K562 (cell line): ENCODE measurements around the gene SMIM41. TPM values are rescaled to one million over a fixed set of nuclear protein-coding genes. Genes with fewer than 3 reads are reported as not detected.
A peak's percentile ranks its signal among the peaks of the same experiment; 100 is the strongest.

Source experiments
- ATAC-seq: fragments of 200-7000 bp; cut with Tn5 transposase; 3 replicates; pipeline ENCODE4 v1.9.1; 2020; ENCODE audit warnings: moderate library complexity
- BruUV-seq: library from RNA; stranded (reverse); fragments of 400-500 nt; replicated peaks from 2 replicates; lab custom pipeline; 2021; lab: Mats Ljungman, UMichigan
- CTCF ChIA-PET: fragments of 300-600 bp; formaldehyde crosslinking; extraction: SDS; loops from one replicate; lab custom pipeline; 2021; ENCODE audit warnings: low intra/inter-chr PET ratio; lab: Yijun Ruan, JAX
- POLR2A ChIA-PET: fragments of 300-600, 350-650 bp; sonication (Branson Sonifier 250); formaldehyde crosslinking; extraction: SDS; loops from one replicate; lab custom pipeline; 2021; ENCODE audit warnings: antibody characterized with exemption, inconsistent platforms; lab: Yijun Ruan, JAX
- DNase-seq, 4 experiments: peaks; one replicate each; pipeline versions ENCODE4 v3.0.0 to v3.0.0-alpha.2; 2011 to 2018; ENCODE audit warnings: low spot score in 3 of 4, mixed read lengths in 3 of 4; ENCODE audit errors: extremely low read depth in 1 of 4
- FAIRE-seq: peaks from 2 replicates; lab custom pipeline; 2011; peaks lifted over from hg19 to GRCh38; lab: Jason Lieb, UNC
- H2AFZ ChIP-seq: 2 replicates; pipeline ENCODE4 v1.6.0; 2011; ENCODE audit warnings: low read depth, low read length, control low read depth, inconsistent platforms
- H3K27ac ChIP-seq: fragments of 200-600 bp; 3 replicates; pipeline ENCODE4 v1.8.0; 2011; ENCODE audit warnings: low read depth, mild to moderate bottlenecking, control low read depth, inconsistent platforms, low read length, moderate library complexity, mixed read lengths; ENCODE audit errors: extremely low read depth
- H3K27me3 ChIP-seq, 2 experiments: fragments of 300-600 bp in 1 of 2; 2 replicates in 1 of 2; 3 replicates in 1 of 2; pipeline versions ENCODE4 v1.6.0 to v1.8.0; 2011; ENCODE audit warnings: inconsistent platforms in 2 of 2, low read length in 2 of 2, mild to moderate bottlenecking in 1 of 2, mixed read lengths in 1 of 2, moderate library complexity in 1 of 2; ENCODE audit not compliant: control insufficient read depth in 2 of 2, insufficient read depth in 2 of 2
- H3K36me3 ChIP-seq: fragments of 300-600 bp; 3 replicates; pipeline ENCODE4 v1.8.0; 2011; ENCODE audit warnings: mild to moderate bottlenecking, low read length, inconsistent platforms; ENCODE audit not compliant: control insufficient read depth, insufficient read depth
- H3K4me1 ChIP-seq, 2 experiments: fragments of 200-600 bp in 1 of 2; replicated peaks in 1 of 2; 2 replicates in 1 of 2; 3 replicates in 1 of 2; pipeline versions ENCODE4 v1.5.1 to v1.8.0; 2011; ENCODE audit warnings: inconsistent platforms in 2 of 2, low read length in 2 of 2, mild to moderate bottlenecking in 1 of 2, mixed read lengths in 1 of 2, moderate library complexity in 1 of 2; ENCODE audit not compliant: control insufficient read depth in 2 of 2, insufficient read depth in 2 of 2
- H3K4me2 ChIP-seq: 2 replicates; pipeline ENCODE4 v1.6.1; 2011; ENCODE audit warnings: low read length, control low read depth, inconsistent platforms, mixed read lengths; ENCODE audit not compliant: insufficient read depth
- H3K4me3 ChIP-seq: fragments of 200-600 bp; sonication (generic), shearing (Covaris generic); 2 replicates; pipeline ENCODE4 v1.5.1; 2016; ENCODE audit warnings: control low read depth, inconsistent platforms
- H3K79me2 ChIP-seq: fragments of 200-600 bp; 3 replicates; pipeline ENCODE4 v1.8.0; 2011; ENCODE audit warnings: low read length, inconsistent platforms; ENCODE audit not compliant: control insufficient read depth, insufficient read depth
- H3K9ac ChIP-seq, 2 experiments: 2 replicates each; pipeline versions ENCODE4 v1.6.0 to v1.6.1; 2011; ENCODE audit warnings: low read depth in 2 of 2, low read length in 2 of 2, control low read depth in 1 of 2, inconsistent platforms in 1 of 2, mild to moderate bottlenecking in 1 of 2, mixed read lengths in 1 of 2; ENCODE audit not compliant: insufficient read depth in 1 of 2
- H3K9me1 ChIP-seq: one replicate; pipeline ENCODE4 v1.6.0; 2011; ENCODE audit warnings: inconsistent platforms, mild to moderate bottlenecking, low read length, moderate library complexity; ENCODE audit not compliant: control insufficient read depth, insufficient read depth
- H3K9me3 ChIP-seq: replicated peaks from 2 replicates; pipeline ENCODE4 v1.5.1; 2011; ENCODE audit warnings: low read depth, low read length, inconsistent platforms; ENCODE audit not compliant: control insufficient read depth, insufficient read depth
- H4K20me1 ChIP-seq: replicated peaks from 2 replicates; pipeline ENCODE4 v1.6.1; 2011; ENCODE audit warnings: low read length, inconsistent platforms, mixed read lengths; ENCODE audit not compliant: control insufficient read depth, insufficient read depth
- ATF7 ChIP-seq: fragments of 450-650 bp; IDR thresholded peaks from 2 replicates; pipeline ENCODE4 v1.7.1; 2014; ENCODE audit warnings: mild to moderate bottlenecking, moderate library complexity
- CBX3 ChIP-seq, 2 experiments: IDR thresholded peaks; 1 replicate in 1 of 2; 2 replicates in 1 of 2; pipeline ENCODE4 v1.6.1; 2012; ENCODE audit warnings: inconsistent platforms in 2 of 2, low read length in 2 of 2, borderline replicate concordance in 1 of 2, control low read depth in 1 of 2
- CC2D1A ChIP-seq: fragments of 450-650 bp; IDR thresholded peaks from 2 replicates; pipeline ENCODE4 v1.6.1; 2017; ENCODE audit warnings: mild to moderate bottlenecking
- CTBP1 ChIP-seq: fragments of 450-650 bp; IDR thresholded peaks from 2 replicates; pipeline ENCODE4 v1.6.1; 2016; ENCODE audit warnings: borderline replicate concordance
- HDAC6 ChIP-seq: IDR thresholded peaks from 2 replicates; pipeline ENCODE4 v1.6.1; 2012; ENCODE audit warnings: low read depth, mild to moderate bottlenecking, control low read depth, inconsistent platforms, low read length, moderate library complexity
- NCOA2 ChIP-seq, 2 experiments: fragments of 450-650 bp; IDR thresholded peaks; 2 replicates each; pipeline ENCODE4 v1.6.1; 2018; ENCODE audit warnings: mild to moderate bottlenecking in 2 of 2, moderate library complexity in 1 of 2; ENCODE audit not compliant: partially characterized antibody in 2 of 2
- SMARCB1 ChIP-seq: IDR thresholded peaks from 2 replicates; pipeline ENCODE4 v1.6.1; 2011; ENCODE audit warnings: improper control_type of control experiment, low read depth; ENCODE audit not compliant: insufficient read length
- SP1 ChIP-seq: sonication (generic); formaldehyde crosslinking; IDR thresholded peaks from 2 replicates; pipeline ENCODE4 v1.8.1; 2022; ENCODE audit warnings: mild to moderate bottlenecking, missing genetic modification reagents
- ZNF639 ChIP-seq, 2 experiments: fragments of 200-800 bp in 1 of 2; sonication (Bioruptor generic) in 1 of 2; sonication (generic) in 1 of 2; formaldehyde crosslinking in 1 of 2; IDR thresholded peaks in 1 of 2; conservative IDR thresholded peaks in 1 of 2; 2 replicates each; pipeline versions ENCODE4 v1.5.0 to v1.6.1; 2016 to 2020; ENCODE audit warnings: missing compliant biosample characterization in 1 of 2, missing genetic modification characterization in 1 of 2, missing genetic modification reagents in 1 of 2
- ZNF696 ChIP-seq: fragments of 250-450 bp; sonication (Bioruptor Pico); conservative IDR thresholded peaks from 2 replicates; pipeline ENCODE4 v1.4.0; 2020; ENCODE audit warnings: mild to moderate bottlenecking, moderate library complexity
- WGBS: fragments of 100-300 bp; shearing (Covaris generic); methylation state at CpG from one replicate; pipeline ENCODE4 v1.1.6; 2016; ENCODE audit warnings: low coverage, mixed read lengths; ENCODE audit not compliant: insufficient coverage; ENCODE audit errors: missing lambda C conversion rate; 5-methylcytosine and 5-hydroxymethylcytosine counted together
- in situ Hi-C: fragments of 300-500 bp; cut with MboI; formaldehyde crosslinking; loops from 4 replicates; pipeline ENCODE4 v1.15.0; 2018; ENCODE audit warnings: inconsistent platforms, mixed read lengths
- intact Hi-C: fragments of 100-400 bp; cut with micrococcal nuclease; formaldehyde crosslinking; loops from 2 replicates; pipeline ENCODE4 v1.14.2; 2022
- polyA plus RNA-seq, 8 experiments: library from polyadenylated mRNA; depleted of rRNA in 4 of 8; stranded (reverse) in 5 of 8; unstranded in 3 of 8; fragments of >200 nt; fragmentation: Nextera tagmentation in 2 of 8; fragmentation: Illumina TruSeq in 1 of 8; extraction: Ambion mirVana in 2 of 8; extraction: Trizol in 1 of 8; gene quantifications; 2 replicates each; pipeline versions ENCODE4 v1.2.1 to v1.2.3, GENCODE V29; 2011 to 2014; ENCODE audit warnings: inconsistent platforms in 1 of 8, missing spikeins in 1 of 8
- total RNA-seq, 7 experiments: library from RNA; depleted of rRNA in 6 of 7; stranded (reverse); fragments of >200 nt in 6 of 7; fragmentation: Illumina TruSeq in 2 of 7; extraction: Trizol in 2 of 7; gene quantifications; 2 replicates each; pipeline versions ENCODE4 v1.2.1 to v1.2.3, GENCODE V29; 2011 to 2021; ENCODE audit warnings: low replicate concordance in 1 of 7
- TF ChIP-seq, protein P1 (sequence below): IDR thresholded peaks from 2 replicates; pipeline ENCODE4 v1.6.1; 2016; ENCODE audit warnings: missing genetic modification characterization, missing compliant biosample characterization
- TF ChIP-seq, protein P2 (sequence below): sonication (generic); formaldehyde crosslinking; IDR thresholded peaks from 2 replicates; pipeline ENCODE4 v1.8.0; 2022; ENCODE audit warnings: missing genetic modification reagents, mild to moderate bottlenecking, moderate library complexity, borderline replicate concordance
- TF ChIP-seq, protein P3 (sequence below), 2 experiments: fragments of 450-650 bp in 1 of 2; sonication (generic) in 1 of 2; formaldehyde crosslinking in 1 of 2; IDR thresholded peaks in 1 of 2; conservative IDR thresholded peaks in 1 of 2; 2 replicates each; pipeline versions ENCODE4 v1.6.1 to v1.8.1; 2016 to 2023; ENCODE audit warnings: mild to moderate bottlenecking in 2 of 2, moderate library complexity in 2 of 2, inconsistent platforms in 1 of 2, missing genetic modification reagents in 1 of 2

SMIM41 gene
- total and polyA plus RNA-seq, 9 of the 15 experiments (the other 6 are each of a cell fraction or from before 2014, with no cell fraction given): not detected

DNA sequence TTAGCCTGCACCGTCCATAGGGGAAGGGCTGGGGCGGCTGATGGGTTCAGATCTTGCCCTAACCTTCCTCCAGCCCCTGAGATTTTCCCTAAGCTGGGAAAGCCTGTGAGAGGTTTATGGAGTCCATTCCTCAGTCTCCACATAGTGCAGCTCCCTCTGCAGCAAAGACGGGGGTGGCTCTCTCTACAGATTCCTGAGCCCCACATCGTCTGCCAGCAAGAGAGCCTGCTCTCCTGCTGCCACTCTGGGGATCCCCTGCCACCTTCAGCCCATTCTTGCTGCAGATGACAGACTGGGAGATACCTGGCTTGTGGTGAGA lies 3.1 kb downstream of the SMIM41 start (continued):
- TF ChIP-seq, protein P1, sequence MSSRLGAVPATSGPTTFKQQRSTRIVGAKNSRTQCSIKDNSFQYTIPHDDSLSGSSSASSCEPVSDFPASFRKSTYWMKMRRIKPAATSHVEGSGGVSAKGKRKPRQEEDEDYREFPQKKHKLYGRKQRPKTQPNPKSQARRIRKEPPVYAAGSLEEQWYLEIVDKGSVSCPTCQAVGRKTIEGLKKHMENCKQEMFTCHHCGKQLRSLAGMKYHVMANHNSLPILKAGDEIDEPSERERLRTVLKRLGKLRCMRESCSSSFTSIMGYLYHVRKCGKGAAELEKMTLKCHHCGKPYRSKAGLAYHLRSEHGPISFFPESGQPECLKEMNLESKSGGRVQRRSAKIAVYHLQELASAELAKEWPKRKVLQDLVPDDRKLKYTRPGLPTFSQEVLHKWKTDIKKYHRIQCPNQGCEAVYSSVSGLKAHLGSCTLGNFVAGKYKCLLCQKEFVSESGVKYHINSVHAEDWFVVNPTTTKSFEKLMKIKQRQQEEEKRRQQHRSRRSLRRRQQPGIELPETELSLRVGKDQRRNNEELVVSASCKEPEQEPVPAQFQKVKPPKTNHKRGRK (tag): no peak
- TF ChIP-seq CBX3 (IDR thresholded peaks at IDR 0.05; ENCODE audit: borderline replicate concordance in 1 of 2, low read length in 2 of 2) (no peak), SMARCB1 (no peak)

DNA sequence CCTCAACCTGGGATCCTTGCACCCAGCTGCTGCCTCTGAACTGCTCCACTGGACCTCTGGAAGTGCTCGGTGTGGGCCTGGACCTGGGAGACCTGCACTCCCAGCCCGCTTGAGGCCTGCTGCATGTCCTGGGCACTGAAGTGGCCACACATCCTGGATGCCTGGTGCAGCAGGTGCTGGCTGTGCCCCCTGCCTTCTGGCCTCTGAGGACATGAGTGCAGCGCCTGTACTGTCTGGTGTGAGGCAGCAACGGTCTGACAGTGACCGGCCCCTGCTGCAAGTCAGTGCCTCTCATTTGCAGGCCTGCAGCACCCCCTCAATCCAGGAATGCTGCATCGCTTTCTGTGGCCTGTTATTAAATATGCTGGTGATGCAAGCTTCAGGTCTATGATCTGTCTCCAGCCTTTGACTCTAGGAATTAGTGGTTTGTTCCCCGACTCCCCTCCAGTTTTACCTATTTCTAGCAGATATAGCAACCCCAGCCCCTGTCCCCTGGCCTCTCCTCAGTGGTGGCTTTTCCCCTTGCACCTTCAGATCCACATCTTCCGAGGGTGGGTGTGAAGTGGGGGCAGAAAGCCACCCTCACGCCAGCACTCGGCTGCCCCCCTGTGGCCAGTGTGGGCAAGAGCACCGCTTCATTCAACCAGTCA lies 3.6 kb downstream of the SMIM41 start:
- peak; percentile 86 for FAIRE-seq
- in situ Hi-C loops (loop anchor here (5.0 kb wide), 1 partner anchor 56 kb away; no protein-coding TSS in a partner anchor), intact Hi-C loops (loop anchor here (1.0 to 5.0 kb wide), 2 partner anchors 39 to 58 kb away; no protein-coding TSS in a partner anchor)
- Histone ChIP-seq H3K4me2 (no peak overlapping the region), H2AFZ (no peak overlapping the region), H3K9me3 (no peaks in the 10 kb centered on the region), H3K4me1 (peaks cover 0 to 10% of the 10 kb centered on the region in 2 experiments; a peak in 1 of 5 replicates), H3K27ac (no peak overlapping the region), H3K9ac (peak overlapping the region in 1 of 2 experiments; percentile 14; a peak in 2 of 4 replicates), H3K27me3 (peaks cover 28 to 37% of the 10 kb centered on the region in 2 experiments; a peak in 4 of 5 replicates), H3K36me3 (peaks cover 9% of the 10 kb centered on the region; the same call in 2 of the 3 replicates), H3K4me3 (no peak overlapping the region), H3K9me1 (no peaks in the 10 kb centered on the region), H3K79me2 (no peaks in the 10 kb centered on the region), H4K20me1 (peaks cover 17% of the 10 kb centered on the region; the same call in 1 of the 2 replicates)
- BruUV-seq: no TSS peak
- ChIA-PET POLR2A (interaction anchor here (0.6 to 1.2 kb wide), 6 partner anchors 8 to 79 kb away, joined by 3 to 6 read pairs (median 3); no protein-coding TSS in a partner anchor), CTCF (interaction anchor here (0.6 to 8.1 kb wide), 8 partner anchors 17 to 90 kb away, joined by 3 to 242 read pairs (median 4); partner anchors contain the start of gene NR4A1)
- ATAC-seq: peak; percentile 89
- peak; percentile 76 to 87 (median 86) for DNase-seq
- 13% methylated on average over 8 of the region's 11 CpGs for WGBS
- TF ChIP-seq, protein P2, sequence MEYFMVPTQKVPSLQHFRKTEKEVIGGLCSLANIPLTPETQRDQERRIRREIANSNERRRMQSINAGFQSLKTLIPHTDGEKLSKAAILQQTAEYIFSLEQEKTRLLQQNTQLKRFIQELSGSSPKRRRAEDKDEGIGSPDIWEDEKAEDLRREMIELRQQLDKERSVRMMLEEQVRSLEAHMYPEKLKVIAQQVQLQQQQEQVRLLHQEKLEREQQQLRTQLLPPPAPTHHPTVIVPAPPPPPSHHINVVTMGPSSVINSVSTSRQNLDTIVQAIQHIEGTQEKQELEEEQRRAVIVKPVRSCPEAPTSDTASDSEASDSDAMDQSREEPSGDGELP (CRISPR knock-in tag): peak; percentile 36; the same call in 1 of the 2 replicates
- TF ChIP-seq ZNF639 (CRISPR knock-in tag; conservative IDR thresholded peaks at IDR 0.05 in 1 of 2, IDR thresholded peaks at IDR 0.05 in 1 of 2) (no peak), HDAC6 (no peak), CC2D1A (peak; percentile 86), CTBP1 (peak; percentile 32; the same call in 1 of the 2 replicates), ATF7 (peak; percentile 19; the same call in 1 of the 2 replicates), ZNF696 (CRISPR knock-in tag) (no peak), SP1 (CRISPR knock-in tag) (0 out of 2 replicates have a peak, but pooled peaks have one; percentile 41), NCOA2 (IDR thresholded peaks at IDR 0.05; ENCODE audit: partially characterized antibody in 2 of 2) (no peak)
- TF ChIP-seq, protein P3, sequence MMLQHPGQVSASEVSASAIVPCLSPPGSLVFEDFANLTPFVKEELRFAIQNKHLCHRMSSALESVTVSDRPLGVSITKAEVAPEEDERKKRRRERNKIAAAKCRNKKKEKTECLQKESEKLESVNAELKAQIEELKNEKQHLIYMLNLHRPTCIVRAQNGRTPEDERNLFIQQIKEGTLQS (IDR thresholded peaks at IDR 0.05): peak; percentile 79
- TF ChIP-seq, protein P3 (CRISPR knock-in tag; conservative IDR thresholded peaks at IDR 0.05): no peak
